T-helper 2 cell treated with Interferon-gamma antibody and Interleukin-4, amounts not matched to agents 100 ng/mL and 5 ng/mL, for 36 hours (primary cell): Measurements from ENCODE around the gene TNIK. TPM values are rescaled to one million over a fixed set of nuclear protein-coding genes. Genes with fewer than 3 reads are reported as not detected.

ENCODE experiments used
- intact Hi-C: fragments of 100-400 bp; cut with micrococcal nuclease; formaldehyde crosslinking; loops from one replicate; pipeline ENCODE4 v1.15.1; 2023
- total RNA-seq: library from RNA; stranded (reverse); gene quantifications from 2 replicates; pipeline ENCODE4 v1.2.3, GENCODE V29; 2022

Gene TNIK
- total RNA-seq, 1 donor from 2014 or later, result 73.1 TPM

DNA sequence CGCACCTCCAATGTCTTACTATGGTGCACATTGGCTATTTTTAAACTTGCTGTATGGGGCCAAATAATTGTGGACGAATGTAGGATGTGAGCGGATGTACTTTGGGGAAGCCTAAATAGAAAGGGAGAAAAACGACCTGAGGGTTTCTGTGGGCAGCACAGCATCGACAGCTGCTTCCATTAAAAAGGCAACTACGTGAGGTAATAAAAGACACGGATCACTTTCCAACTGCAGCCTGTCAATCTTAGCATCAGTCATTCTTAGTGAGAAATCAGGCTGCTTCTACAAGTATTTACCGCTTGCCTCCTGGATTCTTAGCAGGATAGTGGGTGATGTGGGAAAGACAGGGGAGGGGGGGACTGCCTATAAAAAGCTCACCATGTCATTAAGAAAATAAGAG lies 247.0 kb downstream of the TNIK start:
- intact Hi-C loops, result no loop called here

DNA sequence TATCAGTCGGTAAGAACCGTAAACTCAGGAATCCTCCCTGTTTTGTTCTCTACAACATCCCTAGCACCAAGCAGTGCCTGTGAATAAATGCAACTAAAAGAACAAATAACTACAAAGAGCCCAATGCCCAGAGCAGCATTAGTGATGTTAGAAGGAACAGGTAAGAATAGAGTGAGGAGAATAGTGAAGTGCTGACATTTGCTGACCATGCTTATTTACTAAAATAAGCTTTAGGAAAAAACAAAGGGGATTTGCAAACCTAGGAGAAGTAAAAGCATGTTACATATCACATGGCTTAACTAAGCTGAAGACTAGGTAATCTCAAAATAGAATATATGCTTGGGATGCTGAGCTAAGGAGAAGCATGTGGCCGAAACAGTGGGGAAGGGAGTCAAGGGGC lies 247.6 kb downstream of the TNIK start:
- intact Hi-C loops, result no loop called here

DNA sequence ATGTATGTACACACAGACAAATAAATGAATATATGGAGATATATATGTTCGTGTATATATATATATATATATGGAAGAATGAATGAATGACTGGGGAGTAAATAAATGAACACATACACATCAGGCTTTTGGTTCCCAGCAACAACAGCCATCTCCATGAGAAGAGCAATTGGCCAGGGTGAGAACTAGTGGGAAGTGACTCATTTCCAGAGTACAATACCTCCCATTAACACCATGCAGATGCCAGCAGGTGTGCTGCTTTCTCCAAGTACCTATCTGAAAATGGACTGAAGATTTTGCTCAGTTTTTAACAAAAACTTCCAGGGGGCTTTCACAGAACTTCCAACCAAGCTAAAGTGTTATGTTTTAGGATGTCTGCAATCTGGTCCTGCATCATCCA lies 253.9 kb downstream of the TNIK start:
- intact Hi-C loops, result no loop called here

DNA sequence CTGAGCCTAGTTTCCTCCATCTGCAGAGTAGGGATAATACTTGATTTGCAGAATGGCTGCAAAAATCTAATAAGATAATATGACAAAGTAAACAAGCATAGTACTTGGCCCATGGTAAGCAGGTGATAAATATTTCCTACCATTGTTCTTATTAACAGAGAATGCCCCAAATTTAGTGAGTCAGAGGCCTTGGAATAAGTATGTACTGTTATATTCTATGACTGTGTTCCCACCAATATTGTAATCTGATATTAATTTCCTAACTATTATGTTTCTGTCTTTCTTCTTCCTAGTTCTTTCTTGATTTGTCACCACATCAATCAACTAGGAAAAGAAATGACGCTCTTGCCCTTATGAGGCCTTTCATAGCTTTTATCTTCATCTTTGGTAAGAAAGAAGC lies 255.3 kb downstream of the TNIK start:
- intact Hi-C loops, result no loop called here

DNA sequence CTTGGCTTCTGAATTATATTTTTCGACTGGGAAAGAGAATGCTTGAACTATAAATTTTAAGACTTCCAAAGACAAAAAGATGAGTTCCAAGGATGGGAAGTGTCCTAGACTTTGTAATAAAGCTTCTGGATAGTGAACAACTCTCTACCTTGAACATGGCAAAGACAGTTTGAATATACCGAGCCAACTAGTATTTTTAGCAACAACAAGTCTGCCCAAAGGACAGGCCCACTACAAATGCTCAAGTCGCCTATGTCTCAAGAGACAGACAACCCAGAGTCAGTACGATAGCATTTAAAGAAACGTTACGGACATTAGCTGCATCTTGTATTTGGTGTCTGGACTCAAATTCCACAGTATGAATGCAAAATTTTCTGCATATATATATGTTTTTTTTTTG lies 258.4 kb downstream of the TNIK start:
- intact Hi-C loops, result no loop called here

DNA sequence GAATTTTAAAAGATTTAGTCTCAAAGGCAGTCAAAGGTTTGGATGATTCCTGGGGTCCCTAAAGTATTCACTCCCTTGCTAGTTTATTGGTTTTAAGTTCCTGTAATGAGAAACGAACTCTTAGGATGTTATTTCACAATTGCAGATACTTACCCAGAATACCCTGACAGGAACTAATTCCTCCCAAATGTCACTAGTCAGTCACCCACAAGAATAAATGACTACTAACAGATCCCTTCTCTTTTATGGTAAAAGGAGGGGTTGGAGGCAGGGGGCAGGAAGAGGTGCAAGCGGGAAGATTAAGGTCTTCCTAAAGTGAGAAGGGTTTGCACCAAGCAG lies 259.5 kb downstream of the TNIK start:
- intact Hi-C loops, result no loop called here

DNA sequence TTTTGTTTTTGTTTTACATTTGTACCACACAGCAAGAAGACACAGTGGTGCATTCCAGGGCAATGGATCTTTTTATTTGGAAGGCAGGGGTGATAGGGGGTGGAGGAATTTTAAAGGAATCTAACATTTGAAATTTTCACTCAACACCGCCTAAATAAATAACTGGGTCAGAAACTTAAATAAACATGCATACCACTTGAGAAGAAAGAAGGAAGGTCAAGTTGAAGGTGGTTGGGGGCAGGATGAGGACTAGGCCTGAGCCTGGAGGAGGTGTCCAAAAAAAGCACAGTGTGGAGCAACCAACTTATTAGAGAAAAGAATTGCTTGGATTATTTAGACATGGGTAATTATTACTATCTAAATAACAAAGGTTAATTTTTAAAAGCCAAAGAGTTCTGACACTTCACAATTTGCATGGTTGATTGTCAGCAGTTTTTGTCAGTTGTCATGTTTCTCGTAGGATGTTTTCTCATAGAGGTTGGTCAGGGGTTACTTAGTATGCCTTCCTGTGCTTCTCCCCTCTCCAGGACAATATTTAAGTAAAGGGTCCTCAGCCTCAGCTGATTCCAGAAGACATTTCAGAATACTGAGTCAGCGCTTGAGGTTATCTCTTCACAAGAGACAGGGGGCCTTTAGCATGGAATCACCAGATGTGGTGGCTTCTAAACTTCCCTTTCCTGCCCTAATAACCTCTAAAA lies 260.0 kb downstream of the TNIK start:
- intact Hi-C loops, result no loop called here

DNA sequence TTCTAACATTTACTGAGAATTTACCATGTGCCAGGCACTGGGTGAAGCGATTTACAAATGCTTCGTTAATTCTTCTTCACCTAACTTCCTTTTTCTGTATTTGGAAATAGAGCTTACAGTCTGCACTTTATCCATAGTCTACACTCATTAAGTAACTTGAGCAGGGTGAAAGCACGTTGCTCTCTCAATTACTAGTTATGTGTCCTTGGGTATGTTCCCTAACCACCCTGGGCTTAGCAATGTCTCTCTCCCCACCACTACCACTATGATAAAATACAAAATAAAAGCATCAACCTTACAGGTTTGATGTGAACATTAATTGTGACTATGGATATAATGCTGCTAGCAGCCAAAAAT lies 260.8 kb downstream of the TNIK start:
- intact Hi-C loops, result no loop called here

DNA sequence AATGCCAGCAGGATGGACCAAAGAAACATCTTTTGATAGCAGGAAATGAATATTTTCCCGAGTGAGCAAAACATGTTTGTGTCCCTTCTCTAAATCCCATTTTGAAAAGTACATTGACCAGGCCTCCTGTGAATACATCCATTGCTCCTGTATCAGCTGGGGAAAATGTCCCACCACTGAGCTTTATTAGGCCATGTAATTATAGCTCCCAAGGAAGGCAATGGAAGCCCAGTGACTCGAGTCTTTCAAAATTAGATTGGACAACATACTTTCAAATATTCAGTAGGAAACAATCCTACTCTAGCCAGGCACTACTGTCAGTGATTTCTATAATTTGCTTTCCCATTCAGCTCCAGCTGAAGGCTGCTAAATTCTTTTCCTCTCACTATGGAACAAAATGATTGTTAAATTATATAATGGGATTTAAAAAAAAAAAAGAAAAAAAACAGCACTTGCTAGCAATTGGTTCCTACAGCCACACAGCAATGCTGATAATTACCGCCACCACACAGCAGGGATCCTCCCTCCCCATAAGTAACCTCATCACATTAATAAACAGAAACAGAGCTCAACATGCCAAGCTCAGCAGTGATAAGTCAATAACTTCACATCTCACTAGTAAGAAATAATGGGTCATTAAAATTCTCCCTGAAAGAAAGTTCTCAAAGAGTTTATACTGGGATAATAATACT lies 261.3 kb downstream of the TNIK start:
- intact Hi-C loops, result no loop called here

DNA sequence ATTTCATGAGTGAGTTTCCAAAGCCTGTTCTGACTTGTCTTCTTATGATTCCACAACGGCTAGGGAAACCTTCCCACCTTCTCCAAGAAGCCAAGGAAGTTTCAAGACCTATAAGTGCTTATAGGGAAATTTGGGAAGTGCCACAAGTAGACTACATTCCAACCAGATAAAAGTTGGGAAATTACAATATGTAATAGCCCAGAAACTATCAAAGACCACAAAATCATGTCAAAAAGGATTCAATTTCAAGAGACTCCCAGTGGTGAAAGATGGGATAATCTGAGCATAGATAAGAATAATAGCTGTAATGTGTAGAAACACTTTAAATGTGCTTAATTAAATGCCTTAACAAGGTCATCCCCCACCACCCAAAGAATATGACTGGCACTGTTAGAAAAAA lies 264.5 kb downstream of the TNIK start:
- intact Hi-C loops, result no loop called here

DNA sequence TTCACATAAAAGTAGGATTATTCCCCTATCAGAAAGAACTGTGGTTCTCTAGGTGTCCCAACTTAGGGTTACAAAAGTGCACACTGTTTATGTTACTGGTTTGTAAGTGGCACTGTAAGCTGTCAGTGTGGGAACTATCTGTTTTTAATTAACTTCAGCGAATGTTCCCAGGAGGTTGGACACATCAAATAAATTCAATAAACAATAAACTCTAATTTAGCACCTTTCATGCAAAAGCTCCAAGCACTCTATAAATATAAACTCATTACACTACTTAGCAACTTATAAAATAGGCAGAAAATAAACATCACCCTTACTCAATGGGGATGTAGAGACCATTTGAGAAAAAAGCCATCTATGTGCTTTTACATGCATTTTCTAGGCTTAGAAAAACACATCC lies 265.2 kb downstream of the TNIK start:
- intact Hi-C loops, result no loop called here

DNA sequence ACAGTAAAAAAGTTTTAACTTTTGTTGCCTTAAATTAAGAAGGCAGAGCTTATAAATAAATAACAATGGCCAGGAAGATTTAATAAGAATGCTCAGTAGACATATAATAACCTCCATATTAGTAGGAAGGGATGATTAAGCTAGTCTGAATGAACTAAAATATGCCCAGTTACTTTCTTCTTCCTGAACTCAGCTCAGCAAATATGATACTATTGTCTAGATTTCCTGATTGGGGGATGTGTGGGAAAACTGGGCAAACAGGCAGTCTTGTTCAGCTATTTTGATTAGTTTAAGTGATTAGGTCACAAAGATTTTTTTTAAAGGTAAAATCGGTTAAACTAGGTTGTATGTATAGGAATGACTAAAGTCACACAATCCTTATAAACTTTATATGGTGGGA lies 266.5 kb downstream of the TNIK start:
- intact Hi-C loops, result no loop called here

DNA sequence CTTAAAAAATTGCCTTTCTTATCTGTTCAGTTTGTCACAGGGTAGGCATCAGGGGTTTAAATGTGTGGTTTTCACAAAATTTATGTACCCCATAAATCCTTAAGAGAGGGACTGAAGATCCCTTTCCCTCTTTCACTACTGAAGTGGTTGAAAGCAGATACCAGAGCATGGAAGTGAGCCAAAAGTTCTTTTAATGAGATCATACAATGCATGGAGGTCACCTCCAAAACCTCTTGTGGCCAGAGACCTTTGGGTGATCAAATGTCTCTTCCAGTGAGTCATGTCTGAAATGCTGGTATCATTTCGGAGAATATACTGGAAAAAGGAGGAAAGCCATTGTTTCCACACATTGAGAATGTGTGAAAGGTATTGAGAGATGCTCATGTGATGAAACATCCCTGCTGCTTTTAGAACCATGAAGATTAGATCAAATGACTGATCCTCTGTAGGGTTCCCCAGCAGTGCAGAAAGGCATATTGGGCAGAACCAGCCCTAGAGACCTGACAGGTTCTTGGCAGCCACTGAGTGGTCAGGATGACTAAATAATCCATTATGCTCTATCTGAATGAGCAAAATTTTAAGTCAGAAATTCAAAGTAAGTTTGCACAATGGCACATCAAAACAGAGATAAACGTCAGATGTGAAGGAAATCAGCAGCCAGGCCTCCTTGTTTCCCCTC lies 267.9 kb downstream of the TNIK start:
- intact Hi-C loops, result no loop called here

DNA sequence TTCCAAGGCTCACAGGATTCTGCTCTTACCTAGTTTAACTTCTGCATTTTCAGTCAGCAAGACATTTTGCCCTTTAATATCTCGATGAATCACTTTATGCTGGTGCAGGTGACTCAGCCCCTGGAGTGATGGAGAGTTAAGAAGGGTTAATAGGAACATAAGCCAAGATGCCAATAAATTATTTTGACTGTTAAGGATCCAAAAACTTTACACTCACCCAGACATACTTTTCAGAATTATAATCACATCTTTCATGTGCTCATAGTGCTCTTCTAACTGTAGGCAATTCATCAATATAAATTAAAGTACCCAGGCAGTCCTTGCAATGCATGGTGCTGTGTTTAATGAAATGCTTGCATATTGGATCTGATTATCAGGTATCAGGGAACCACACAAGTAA lies 269.5 kb downstream of the TNIK start:
- intact Hi-C loops, result no loop called here

DNA sequence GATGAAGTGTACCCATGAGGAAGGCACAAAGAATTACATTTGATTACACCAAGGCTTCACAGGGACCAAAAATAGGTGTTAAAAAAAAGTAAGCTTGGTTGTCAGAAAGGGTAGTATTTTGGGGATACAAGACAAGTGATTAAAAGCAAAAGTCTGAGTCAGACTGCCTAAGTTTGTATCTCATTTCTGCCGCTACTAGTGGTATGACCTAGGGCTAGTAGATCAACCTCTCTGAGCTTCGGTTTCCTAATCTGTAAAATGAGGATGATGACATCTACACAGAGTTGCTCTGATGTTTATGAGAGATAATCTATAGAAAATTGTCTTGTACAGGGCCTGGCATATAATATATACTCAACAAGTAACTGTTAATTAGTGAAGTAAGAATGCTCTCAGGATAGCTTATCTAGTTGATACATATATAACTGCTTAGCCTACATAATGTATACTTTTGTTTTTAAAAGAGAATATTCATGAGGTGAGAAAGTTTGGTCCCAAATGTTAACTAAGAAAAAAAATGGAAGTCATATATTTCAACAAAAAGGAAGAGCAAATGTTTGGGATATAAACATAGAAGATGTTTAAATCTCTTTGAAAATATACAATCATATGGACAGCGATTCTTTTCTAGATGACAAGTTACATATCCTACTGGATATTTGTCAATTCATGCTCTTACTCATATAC lies 270.7 kb downstream of the TNIK start:
- intact Hi-C loops, result loop anchor here (1.0 to 5.0 kb wide), 4 partner anchors 63 to 268 kb away; no protein-coding TSS in a partner anchor

DNA sequence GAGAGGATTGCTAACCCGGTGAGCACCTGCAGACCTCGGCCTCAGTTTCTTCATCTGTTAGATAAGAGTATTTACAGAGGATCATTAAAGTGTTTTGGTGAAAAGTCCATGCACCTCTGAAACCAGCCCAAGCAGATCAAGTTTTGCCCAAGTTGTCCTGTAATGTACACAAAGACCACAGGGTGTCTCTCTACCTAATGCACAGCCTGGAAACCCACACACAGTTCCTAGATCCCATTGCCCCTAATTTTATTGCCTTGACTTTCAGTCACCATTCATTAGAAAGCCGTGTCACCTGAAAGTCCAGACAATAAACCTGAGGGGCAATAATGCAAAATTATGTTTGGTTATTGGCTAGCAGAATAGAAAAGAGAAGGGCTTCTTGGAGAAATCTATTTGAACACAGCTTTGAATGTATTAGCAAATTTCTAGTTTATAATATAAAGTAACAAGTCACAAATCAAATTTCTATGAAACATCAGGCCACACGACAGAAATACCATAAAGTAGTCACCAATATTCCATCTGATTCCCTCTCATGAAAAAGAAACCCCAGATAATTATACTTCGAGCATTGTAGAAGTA lies 272.4 kb downstream of the TNIK start:
- intact Hi-C loops, result loop anchor here (1.0 to 5.0 kb wide), 5 partner anchors 65 to 379 kb away; partner anchors contain the start of gene TNIK

DNA sequence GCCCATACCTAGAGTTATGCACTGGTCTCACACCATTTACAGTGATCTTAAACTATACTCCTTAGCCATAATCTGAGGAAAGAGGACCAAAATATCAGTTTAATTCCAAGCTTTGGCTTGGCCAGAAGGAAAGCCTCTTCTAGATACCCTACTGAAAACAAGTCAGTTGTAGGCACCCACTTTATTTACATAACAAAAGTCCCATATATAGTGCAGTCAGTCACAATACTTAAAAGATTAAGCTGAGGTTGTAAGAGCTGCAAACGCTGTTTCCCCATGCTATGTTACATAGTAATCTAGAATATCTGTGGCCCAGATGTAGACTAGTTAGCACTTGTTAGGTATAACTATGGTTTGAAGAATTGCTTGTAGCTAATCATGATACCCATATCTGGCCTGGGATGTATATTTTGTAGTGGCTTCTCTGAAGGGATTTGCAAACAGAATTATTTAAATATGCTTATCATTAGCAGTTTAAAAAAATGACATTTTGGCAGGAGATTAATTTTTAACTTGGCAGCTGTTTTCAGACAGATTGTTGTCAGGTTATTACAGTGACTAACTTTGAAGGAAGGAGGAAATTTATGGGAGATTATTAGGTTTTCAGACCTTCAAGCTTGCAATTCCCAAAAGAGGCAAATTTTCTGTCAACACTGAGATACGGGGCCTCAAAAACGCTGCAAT lies 273.2 kb downstream of the TNIK start:
- intact Hi-C loops, result loop anchor here (1.0 to 5.0 kb wide), 5 partner anchors 65 to 379 kb away; partner anchors contain the start of gene TNIK

DNA sequence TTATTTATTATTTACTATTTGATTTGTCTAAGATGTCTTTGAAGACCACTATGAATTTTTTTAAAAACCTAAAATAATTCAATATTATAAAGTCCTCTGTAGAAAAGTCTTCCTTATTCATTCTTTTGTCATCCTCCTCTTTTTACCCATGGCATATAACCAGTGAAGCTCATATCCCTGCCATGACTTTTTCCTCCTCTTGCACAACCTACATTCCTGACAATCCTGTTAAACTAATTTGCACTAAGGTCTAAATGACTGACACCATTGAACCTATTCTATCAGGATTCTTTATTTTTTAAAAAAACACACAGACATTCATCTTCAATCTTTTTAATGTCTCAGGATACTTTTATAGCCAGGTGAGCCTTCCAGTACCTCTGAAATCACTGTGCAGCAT lies 273.8 kb downstream of the TNIK start:
- intact Hi-C loops, result loop anchor here (2.0 to 5.0 kb wide), 4 partner anchors 66 to 274 kb away; partner anchors contain the start of gene TNIK

DNA sequence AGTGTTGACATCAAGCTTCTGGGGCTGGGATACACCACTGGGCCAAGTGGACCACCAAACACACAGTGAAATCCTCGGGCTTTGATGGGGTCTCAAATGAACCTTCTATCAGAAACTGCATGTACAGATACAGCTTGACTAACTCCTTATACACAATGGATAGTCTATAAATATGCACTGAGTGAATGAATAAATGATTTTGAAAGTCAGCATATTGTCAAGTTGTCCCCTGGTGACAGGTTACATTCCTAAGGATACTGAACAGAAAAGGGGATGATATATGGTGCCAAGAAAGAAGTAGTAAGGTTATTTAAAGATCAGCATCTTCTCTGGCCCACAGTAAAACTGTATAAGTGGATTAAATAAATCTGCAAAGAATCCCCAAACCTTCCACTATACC lies 274.2 kb downstream of the TNIK start:
- intact Hi-C loops, result loop anchor here (2.0 to 5.0 kb wide), 4 partner anchors 66 to 275 kb away; partner anchors contain the start of gene TNIK

DNA sequence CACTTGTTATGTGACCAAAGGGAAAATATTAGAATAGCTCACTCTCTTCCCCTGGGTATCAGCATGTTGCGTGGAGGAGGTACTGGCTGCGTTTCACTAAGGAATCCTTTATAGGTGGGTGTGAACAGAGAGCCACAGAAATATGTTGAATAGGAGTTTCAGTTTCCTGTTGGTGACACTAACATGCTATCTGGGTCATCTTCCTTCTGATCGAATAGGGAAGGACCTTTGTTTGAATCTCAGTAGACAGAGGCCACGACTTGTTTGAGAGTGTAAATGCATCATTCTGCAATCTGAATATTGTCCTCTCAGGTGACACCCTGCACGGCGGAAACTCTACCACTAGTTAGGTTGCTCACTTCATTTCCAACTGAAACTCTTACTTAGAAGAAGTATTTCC lies 275.8 kb downstream of the TNIK start:
- intact Hi-C loops, result no loop called here

DNA sequence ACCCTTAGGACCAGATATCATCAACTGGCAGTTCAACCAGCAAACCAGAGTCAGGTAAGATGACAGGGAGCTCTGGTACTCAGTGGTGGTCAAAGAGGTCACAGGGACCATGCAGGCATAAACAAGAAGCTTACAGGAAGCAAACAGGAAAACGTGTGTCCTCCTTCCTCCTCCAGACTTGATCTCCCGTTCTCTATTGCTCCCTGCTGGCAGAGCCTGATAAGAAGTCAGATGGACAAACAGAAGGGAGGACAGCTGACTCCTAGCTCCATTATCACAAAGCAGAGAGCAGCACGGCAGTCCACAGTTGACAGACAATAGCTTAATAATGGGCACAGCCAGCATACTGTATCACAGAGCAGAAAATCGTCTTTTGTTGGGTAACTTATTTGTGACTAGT lies 277.2 kb downstream of the TNIK start:
- intact Hi-C loops, result no loop called here
